ENCODE measurements around the gene FAM180A. TPM values are rescaled to one million over a fixed set of nuclear protein-coding genes. Genes with fewer than 3 reads are reported as not detected.

FAM180A gene
- total RNA-seq, 1 donor from 2014 or later = not detected

DNA sequence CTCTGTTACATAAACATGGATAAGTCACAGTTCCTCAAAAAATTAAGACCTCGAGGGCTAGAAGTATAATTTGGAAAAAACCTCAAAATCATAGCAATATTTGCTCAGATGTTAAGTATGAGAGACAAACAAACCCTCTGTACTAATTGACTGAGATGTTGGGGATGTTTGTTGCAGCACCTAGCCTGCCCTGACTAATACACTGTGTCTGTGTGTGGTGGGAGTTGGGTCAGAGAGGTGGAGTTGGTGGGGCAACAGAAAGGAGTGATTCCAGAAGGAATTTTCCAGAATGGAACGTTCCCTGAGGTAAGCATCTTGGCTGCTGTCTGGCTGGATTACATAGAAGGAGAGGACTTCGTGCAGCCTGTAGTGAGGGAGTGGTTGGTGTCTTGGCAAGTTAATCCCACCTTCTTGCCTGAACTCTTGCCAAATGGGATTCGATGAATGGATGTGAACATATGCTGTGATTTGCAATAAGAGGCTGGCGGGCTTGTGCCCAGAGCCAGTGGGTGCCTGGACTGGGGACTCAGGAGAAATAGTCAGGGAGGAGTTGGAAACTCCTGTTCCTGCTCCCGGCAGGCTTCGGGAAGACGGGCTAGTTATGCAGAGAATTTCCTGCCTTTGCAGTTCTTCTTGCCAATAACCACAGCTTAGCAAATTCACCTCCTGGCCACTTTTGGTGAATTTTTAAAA is 9.3 kb upstream of the FAM180A start:
- Mint-ChIP-seq H3K4me3 (no peak overlapping the region), H3K27ac (peak overlapping the region; percentile 89), H3K4me1 (peaks cover 27% of the 10 kb centered on the region), H3K27me3 (ENCODE audit: low read depth) (no peaks in the 10 kb centered on the region), H3K9me3 (no peaks in the 10 kb centered on the region), H3K36me3 (peaks cover 2% of the 10 kb centered on the region)
- no peak for DNase-seq (ENCODE audit: low spot score in 2 of 2, unreplicated experiment in 2 of 2)
- TF ChIP-seq, protein P1, sequence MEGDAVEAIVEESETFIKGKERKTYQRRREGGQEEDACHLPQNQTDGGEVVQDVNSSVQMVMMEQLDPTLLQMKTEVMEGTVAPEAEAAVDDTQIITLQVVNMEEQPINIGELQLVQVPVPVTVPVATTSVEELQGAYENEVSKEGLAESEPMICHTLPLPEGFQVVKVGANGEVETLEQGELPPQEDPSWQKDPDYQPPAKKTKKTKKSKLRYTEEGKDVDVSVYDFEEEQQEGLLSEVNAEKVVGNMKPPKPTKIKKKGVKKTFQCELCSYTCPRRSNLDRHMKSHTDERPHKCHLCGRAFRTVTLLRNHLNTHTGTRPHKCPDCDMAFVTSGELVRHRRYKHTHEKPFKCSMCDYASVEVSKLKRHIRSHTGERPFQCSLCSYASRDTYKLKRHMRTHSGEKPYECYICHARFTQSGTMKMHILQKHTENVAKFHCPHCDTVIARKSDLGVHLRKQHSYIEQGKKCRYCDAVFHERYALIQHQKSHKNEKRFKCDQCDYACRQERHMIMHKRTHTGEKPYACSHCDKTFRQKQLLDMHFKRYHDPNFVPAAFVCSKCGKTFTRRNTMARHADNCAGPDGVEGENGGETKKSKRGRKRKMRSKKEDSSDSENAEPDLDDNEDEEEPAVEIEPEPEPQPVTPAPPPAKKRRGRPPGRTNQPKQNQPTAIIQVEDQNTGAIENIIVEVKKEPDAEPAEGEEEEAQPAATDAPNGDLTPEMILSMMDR (IDR thresholded peaks at IDR 0.05; ENCODE audit: unreplicated experiment) = no peak

DNA sequence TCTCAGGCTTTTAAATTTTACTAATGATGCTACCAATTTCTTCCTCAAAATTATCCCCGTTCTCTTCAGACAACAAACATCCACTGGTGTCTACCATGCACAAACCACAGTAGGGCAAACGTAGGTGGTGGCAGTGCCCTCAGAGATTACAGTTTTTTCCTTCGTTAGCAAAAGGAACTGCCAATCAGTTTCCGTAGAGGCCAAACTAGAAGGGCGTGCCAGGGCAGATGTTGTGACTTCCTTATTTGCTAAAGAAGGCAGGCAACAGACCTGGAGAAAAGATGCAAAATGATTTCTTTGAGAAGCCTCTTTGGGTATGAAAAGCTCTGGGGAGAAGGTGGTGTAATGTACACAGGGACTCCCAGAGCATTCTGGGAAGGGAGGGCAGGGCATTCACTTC is 7.6 kb upstream of the FAM180A start:
- no peaks in the 10 kb centered on the region for H3K27me3 Mint-ChIP-seq (ENCODE audit: low read depth)
- no peak for DNase-seq (ENCODE audit: low spot score in 2 of 2, unreplicated experiment in 2 of 2)
- H3K36me3 Mint-ChIP-seq = peaks cover 2% of the 10 kb centered on the region
- H3K4me3 Mint-ChIP-seq = no peak overlapping the region
- no peaks in the 10 kb centered on the region for H3K9me3 Mint-ChIP-seq
- peaks cover 27% of the 10 kb centered on the region for H3K4me1 Mint-ChIP-seq
- TF ChIP-seq, protein P1 (IDR thresholded peaks at IDR 0.05; ENCODE audit: unreplicated experiment) = no peak
- no peak overlapping the region for H3K27ac Mint-ChIP-seq

DNA sequence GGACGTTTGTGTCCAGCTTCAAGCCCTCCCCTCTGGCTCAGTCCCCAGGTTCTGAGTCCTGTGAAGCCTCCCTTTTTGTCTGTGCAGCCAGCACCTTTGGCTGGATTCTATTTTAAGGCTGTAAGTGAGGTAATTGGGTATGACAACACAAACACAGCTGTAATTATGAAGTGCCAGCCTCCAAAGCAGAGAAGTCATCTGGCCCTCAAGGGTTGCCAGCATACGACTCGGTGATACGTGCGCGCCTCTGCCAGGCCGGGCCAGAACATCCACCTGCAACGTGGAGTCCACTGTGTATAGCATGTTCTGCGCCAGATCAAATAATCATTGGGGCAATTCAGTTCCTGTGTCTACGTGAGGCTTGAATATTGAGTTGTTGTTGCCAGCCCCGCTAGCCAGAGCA is 6.7 kb upstream of the FAM180A start:
- Mint-ChIP-seq H3K9me3 (no peaks in the 10 kb centered on the region), H3K36me3 (peaks cover 2% of the 10 kb centered on the region), H3K27ac (no peak overlapping the region), H3K4me1 (peaks cover 24% of the 10 kb centered on the region), H3K4me3 (no peak overlapping the region), H3K27me3 (ENCODE audit: low read depth) (no peaks in the 10 kb centered on the region)
- no peak for DNase-seq (ENCODE audit: low spot score in 2 of 2, unreplicated experiment in 2 of 2)
- TF ChIP-seq, protein P1 (IDR thresholded peaks at IDR 0.05; ENCODE audit: unreplicated experiment) = no peak

DNA sequence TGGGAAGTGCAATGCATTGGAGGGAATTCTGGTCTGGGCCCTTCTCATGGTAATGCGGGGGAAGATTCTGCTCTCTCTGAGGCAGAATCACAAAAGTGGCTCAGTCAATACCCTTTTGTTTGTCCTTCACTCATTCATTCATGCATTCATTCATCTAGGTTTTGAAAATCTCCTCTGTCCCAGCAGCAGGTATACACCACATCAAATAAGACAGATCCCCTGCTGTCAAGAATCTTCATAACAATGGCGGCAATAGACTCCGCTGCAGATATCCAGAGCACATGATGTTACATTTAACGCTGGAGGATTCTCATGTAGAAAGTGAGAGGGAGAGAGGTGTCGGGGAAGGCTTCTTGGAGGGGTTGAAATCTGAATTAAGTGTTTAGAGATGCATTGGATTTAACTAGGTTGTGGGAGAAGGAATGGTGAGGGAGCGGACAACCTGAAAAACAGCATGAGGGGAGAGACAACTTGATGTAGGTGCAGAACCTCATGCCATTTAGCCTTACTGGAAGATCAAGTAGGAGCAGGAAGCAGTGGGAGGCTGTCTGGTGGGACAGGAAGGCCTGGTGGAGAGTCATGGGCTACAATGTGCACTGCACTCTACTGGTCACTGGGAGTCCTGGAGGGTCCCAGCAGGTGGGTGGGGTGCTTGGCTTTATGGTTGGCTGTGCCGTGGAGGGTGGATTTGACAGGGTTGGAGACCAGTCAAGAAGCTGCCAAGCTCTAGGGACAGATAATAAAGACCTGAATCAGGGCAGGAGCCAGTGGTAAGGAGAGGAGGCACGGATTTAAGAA is 5.2 kb upstream of the FAM180A start:
- no peak for DNase-seq (ENCODE audit: low spot score in 2 of 2, unreplicated experiment in 2 of 2)
- H3K27me3 Mint-ChIP-seq (ENCODE audit: low read depth) = no peaks in the 10 kb centered on the region
- H3K27ac Mint-ChIP-seq = no peak overlapping the region
- peaks cover 2% of the 10 kb centered on the region for H3K36me3 Mint-ChIP-seq
- no peak overlapping the region for H3K4me3 Mint-ChIP-seq
- peaks cover 12% of the 10 kb centered on the region for H3K4me1 Mint-ChIP-seq
- H3K9me3 Mint-ChIP-seq = no peaks in the 10 kb centered on the region
- TF ChIP-seq, protein P1 (IDR thresholded peaks at IDR 0.05; ENCODE audit: unreplicated experiment) = no peak

DNA sequence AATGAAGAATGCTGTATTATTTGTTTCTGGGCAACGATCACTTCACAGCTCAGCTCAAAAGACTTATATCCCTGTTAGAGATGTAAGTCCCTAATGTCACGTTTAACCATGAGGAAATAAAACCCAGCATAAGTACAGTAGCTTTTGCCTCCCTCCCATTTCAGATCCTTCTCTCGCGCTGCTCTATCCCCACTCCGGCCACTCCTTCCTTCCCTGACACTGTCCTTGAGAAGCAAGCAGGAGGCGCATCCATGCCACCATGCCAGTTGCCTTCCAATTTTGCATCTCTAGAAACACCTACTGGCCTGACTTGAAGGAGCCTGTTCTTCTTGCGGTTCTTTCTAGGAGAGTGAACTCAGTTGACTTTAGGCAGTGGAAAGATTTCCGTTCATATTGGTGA is 1.2 kb downstream of the FAM180A start:
- Mint-ChIP-seq H3K27ac (no peak overlapping the region), H3K36me3 (no peaks in the 10 kb centered on the region), H3K27me3 (ENCODE audit: low read depth) (no peaks in the 10 kb centered on the region), H3K9me3 (no peaks in the 10 kb centered on the region), H3K4me3 (no peak overlapping the region), H3K4me1 (peaks cover 15% of the 10 kb centered on the region)
- TF ChIP-seq, protein P1 (IDR thresholded peaks at IDR 0.05; ENCODE audit: unreplicated experiment) = no peak
- no peak for DNase-seq (ENCODE audit: low spot score in 2 of 2, unreplicated experiment in 2 of 2)
